Right lobe of liver (tissue), 4 donors: Measurements from ENCODE around the gene ATXN7.

Experiments
- POLR2A ChIP-seq: fragments of 450-650 bp; IDR thresholded peaks from one replicate; pipeline ENCODE4 v1.6.1; 2017; ENCODE audit warnings: antibody characterized with exemption, mild to moderate bottlenecking
- TF ChIP-seq, protein P1 (sequence below), 4 donors: fragments of 200-600 bp in 3 of 4; fragments of 450-650 bp in 1 of 4; IDR thresholded peaks; one replicate each; pipeline versions ENCODE4 v1.5.1 to v1.8.0; 2016 to 2022; ENCODE audit warnings: antibody characterized with exemption in 4 of 4, mild to moderate bottlenecking in 2 of 4
- donor health status: DM: no; HTN: no; CAD: no.
- donor health status: DM: no; HTN: no; CAD: no.
- donor health status: DM: no; HTN: yes; CAD: no.

DNA sequence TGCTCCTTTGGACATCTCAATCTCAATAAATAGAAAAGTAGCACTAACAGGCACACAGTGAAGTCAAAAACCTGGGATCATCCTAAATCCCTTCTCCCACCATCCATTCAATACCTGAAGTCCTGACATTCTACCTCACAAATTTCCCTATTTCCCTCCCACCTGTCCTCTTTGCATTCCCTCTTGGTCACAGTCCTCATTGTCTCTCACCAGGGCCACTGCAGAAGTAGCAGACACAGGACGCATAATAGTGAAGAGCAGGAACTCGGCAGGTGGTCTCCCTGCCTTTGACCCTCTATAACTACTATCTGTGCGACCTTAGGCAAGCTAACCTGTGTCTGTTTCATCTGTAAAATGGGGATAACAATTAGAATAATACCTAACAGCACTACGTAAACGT lies 2.4 kb upstream of the ATXN7 start:
- no peak for TF ChIP-seq POLR2A
- TF ChIP-seq, protein P1, sequence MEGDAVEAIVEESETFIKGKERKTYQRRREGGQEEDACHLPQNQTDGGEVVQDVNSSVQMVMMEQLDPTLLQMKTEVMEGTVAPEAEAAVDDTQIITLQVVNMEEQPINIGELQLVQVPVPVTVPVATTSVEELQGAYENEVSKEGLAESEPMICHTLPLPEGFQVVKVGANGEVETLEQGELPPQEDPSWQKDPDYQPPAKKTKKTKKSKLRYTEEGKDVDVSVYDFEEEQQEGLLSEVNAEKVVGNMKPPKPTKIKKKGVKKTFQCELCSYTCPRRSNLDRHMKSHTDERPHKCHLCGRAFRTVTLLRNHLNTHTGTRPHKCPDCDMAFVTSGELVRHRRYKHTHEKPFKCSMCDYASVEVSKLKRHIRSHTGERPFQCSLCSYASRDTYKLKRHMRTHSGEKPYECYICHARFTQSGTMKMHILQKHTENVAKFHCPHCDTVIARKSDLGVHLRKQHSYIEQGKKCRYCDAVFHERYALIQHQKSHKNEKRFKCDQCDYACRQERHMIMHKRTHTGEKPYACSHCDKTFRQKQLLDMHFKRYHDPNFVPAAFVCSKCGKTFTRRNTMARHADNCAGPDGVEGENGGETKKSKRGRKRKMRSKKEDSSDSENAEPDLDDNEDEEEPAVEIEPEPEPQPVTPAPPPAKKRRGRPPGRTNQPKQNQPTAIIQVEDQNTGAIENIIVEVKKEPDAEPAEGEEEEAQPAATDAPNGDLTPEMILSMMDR (IDR thresholded peaks at IDR 0.05), result no peak
